OCI-M2 (cell line): ENCODE data around the gene TAF6.

Experiments
- DNase-seq: peaks from one replicate; lab custom pipeline; 2025; ENCODE audit not compliant: unreplicated experiment; lab: John Stamatoyannopoulos, UW

The TAF6 gene

GRCh38 chr7:100124301-100125230 lies 5.4 kb upstream of the TAF6 start:
- DNase-seq = no peak

GRCh38 chr7:100122568-100122967 lies 3.4 kb upstream of the TAF6 start:
- no peak for DNase-seq

GRCh38 chr7:100122067-100122466 lies 2.9 kb upstream of the TAF6 start:
- DNase-seq = no peak

- no peak for DNase-seq
Observed at GRCh38 chr7:100120733-100121036, 1.5 kb upstream of the TAF6 start.

GRCh38 chr7:100119970-100120732 lies 993 bp upstream of the TAF6 start:
- no peak for DNase-seq

- DNase-seq = no peak
Observed at GRCh38 chr7:100118388-100119071, 628 bp downstream of the TAF6 start.

- DNase-seq = no peak
Observed at GRCh38 chr7:100115026-100115425, 4.1 kb downstream of the TAF6 start.

- DNase-seq = no peak
Observed at GRCh38 chr7:100111914-100112313, 7.2 kb downstream of the TAF6 start.

GRCh38 chr7:100111156-100111555 lies 8.0 kb downstream of the TAF6 start:
- DNase-seq = no peak

GRCh38 chr7:100109521-100110163 lies 9.5 kb downstream of the TAF6 start:
- no peak for DNase-seq

GRCh38 chr7:100107890-100108289 lies 11.3 kb downstream of the TAF6 start:
- DNase-seq = no peak

GRCh38 chr7:100107125-100107737 lies 11.9 kb downstream of the TAF6 start:
- DNase-seq = no peak

- DNase-seq = no peak
Observed at GRCh38 chr7:100106633-100107032, 12.5 kb downstream of the TAF6 start.

GRCh38 chr7:100105534-100105933 lies 13.6 kb downstream of the TAF6 start:
- no peak for DNase-seq

- no peak for DNase-seq
Observed at GRCh38 chr7:100102950-100103840, 16.0 kb downstream of the TAF6 start.

GRCh38 chr7:100101016-100101862 lies 17.9 kb downstream of the TAF6 start, which contains the start of the genes AP4M1 and MCM7:
Gene AP4M1 (plus strand): TSS chr7:100101643. CDS start chr7:100101715, 72 bp downstream.
Gene MCM7 (minus strand): TSS chr7:100101397. CDS start chr7:100101294, 103 bp downstream.
- peak; percentile 54 for DNase-seq

- no peak for DNase-seq
Observed at GRCh38 chr7:100100420-100101015, 18.6 kb downstream of the TAF6 start.

GRCh38 chr7:100099452-100099851 lies 19.7 kb downstream of the TAF6 start:
- no peak for DNase-seq
